GM18867 (cell line): Measurements from ENCODE around the gene DRC3.

Source experiments
- ATAC-seq: cut with Tn5 transposase; IDR thresholded peaks from one replicate; pipeline ENCODE4 v1.9.1; 2021; ENCODE audit warnings: mild to moderate bottlenecking, moderate library complexity; ENCODE audit not compliant: unreplicated experiment

Gene DRC3

GRCh38 chr17:17965152-17965721, 7.4 kb upstream of the DRC3 start:
- no peak for ATAC-seq

- no peak for ATAC-seq
Measured at GRCh38 chr17:17966399-17966798, 6.3 kb upstream of the DRC3 start.

GRCh38 chr17:17970699-17971430, 1.8 kb upstream of the DRC3 start:
- ATAC-seq: no peak

- no peak for ATAC-seq
Measured at GRCh38 chr17:17971431-17972125, 1.1 kb upstream of the DRC3 start.

- ATAC-seq: peak; percentile 0
Measured at GRCh38 chr17:17972952-17973254, 241 bp downstream of the DRC3 start.

GRCh38 chr17:17975436-17975835, 2.8 kb downstream of the DRC3 start:
- ATAC-seq: no peak

GRCh38 chr17:17976931-17977570, 4.4 kb downstream of the DRC3 start:
- no peak for ATAC-seq

- ATAC-seq: no peak
Measured at GRCh38 chr17:17978481-17979424, 6.1 kb downstream of the DRC3 start.

- no peak for ATAC-seq
Measured at GRCh38 chr17:17979778-17980177, 7.1 kb downstream of the DRC3 start.

GRCh38 chr17:17981330-17981729, 8.7 kb downstream of the DRC3 start:
- no peak for ATAC-seq

GRCh38 chr17:17982801-17983200, 10.1 kb downstream of the DRC3 start:
- ATAC-seq: no peak

- no peak for ATAC-seq
Measured at GRCh38 chr17:17983376-17983775, 10.7 kb downstream of the DRC3 start.

- no peak for ATAC-seq
Measured at GRCh38 chr17:17983776-17984175, 11.1 kb downstream of the DRC3 start.

GRCh38 chr17:17985153-17985552, 12.5 kb downstream of the DRC3 start:
- no peak for ATAC-seq

GRCh38 chr17:17985555-17985954, 12.9 kb downstream of the DRC3 start:
- no peak for ATAC-seq

- ATAC-seq: no peak
Measured at GRCh38 chr17:17987187-17987896, 14.7 kb downstream of the DRC3 start.

- no peak for ATAC-seq
Measured at GRCh38 chr17:17987901-17988300, 15.2 kb downstream of the DRC3 start.

- no peak for ATAC-seq
Measured at GRCh38 chr17:17988427-17988945, 15.8 kb downstream of the DRC3 start.

GRCh38 chr17:17989081-17989480, 16.4 kb downstream of the DRC3 start:
- ATAC-seq: no peak

GRCh38 chr17:17989618-17990017, 17.0 kb downstream of the DRC3 start:
- no peak for ATAC-seq
